SK-N-SH (cell line): Measurements from ENCODE around the gene TELO2.

Experiments
- ELF1 ChIP-seq: IDR thresholded peaks from 2 replicates; pipeline ENCODE4 v1.4.0; 2012
- EP300 ChIP-seq, 2 experiments: IDR thresholded peaks; 2 replicates each; pipeline versions ENCODE4 v1.4.0 to v1.6.1; 2012; ENCODE audit warnings: borderline replicate concordance in 1 of 2, low read depth in 1 of 2, low read length in 1 of 2
- FOXM1 ChIP-seq: IDR thresholded peaks from 2 replicates; pipeline ENCODE4 v1.4.0; 2012; ENCODE audit warnings: low read depth, mild to moderate bottlenecking
- GABPA ChIP-seq: IDR thresholded peaks from 2 replicates; pipeline ENCODE4 v1.4.0; 2012; ENCODE audit warnings: low read depth, mild to moderate bottlenecking
- GATA2 ChIP-seq: sonication (generic); formaldehyde crosslinking; IDR thresholded peaks from 2 replicates; pipeline ENCODE4 v1.5.0; 2020; ENCODE audit warnings: mild to moderate bottlenecking, missing genetic modification reagents
- NRF1 ChIP-seq: IDR thresholded peaks from 2 replicates; pipeline ENCODE4 v1.6.1; 2012; ENCODE audit warnings: low read depth, mild to moderate bottlenecking, low read length
- RXRA ChIP-seq: IDR thresholded peaks from 2 replicates; pipeline ENCODE4 v1.4.0; 2012; ENCODE audit warnings: low read depth, mild to moderate bottlenecking, borderline replicate concordance
- SMC3 ChIP-seq: IDR thresholded peaks from 2 replicates; pipeline ENCODE4 v1.6.1; 2012; ENCODE audit warnings: low read depth, low read length, improper control_type of control experiment
- TF ChIP-seq, protein P1 (sequence below): IDR thresholded peaks from 2 replicates; pipeline ENCODE4 v1.4.0; 2012; ENCODE audit warnings: low read depth
- TF ChIP-seq, protein P2 (sequence below): fragments of 200-600 bp; sonication (generic); IDR thresholded peaks from 2 replicates; pipeline ENCODE4 v1.6.1; 2017; ENCODE audit warnings: antibody characterized with exemption, mild to moderate bottlenecking, moderate library complexity
- TF ChIP-seq, protein P3 (sequence below): IDR thresholded peaks from 2 replicates; pipeline ENCODE4 v1.6.1; 2012; ENCODE audit warnings: mild to moderate bottlenecking, low read depth, low read length, moderate library complexity

DNA sequence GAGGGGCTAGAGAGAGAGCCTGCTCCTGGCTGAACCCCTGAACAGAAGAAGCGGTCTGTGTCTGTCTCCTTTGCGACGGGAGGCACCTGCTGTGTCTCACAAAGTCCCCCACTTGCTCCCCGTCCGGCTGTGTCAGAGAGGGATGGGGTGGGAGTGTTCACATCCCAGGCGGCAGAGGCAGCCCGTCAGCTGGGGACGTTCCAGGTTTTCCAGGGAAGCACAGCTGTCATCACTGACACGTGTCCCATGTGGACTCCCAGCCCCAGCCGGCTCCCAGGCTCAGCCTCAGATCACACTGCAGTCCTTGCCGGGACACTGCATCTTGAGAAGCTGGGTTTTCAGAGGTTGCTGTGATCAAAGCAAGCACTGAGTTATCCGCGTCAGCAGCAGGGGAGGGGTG is 1.6 kb downstream of the TELO2 start:
- TF ChIP-seq, protein P1, sequence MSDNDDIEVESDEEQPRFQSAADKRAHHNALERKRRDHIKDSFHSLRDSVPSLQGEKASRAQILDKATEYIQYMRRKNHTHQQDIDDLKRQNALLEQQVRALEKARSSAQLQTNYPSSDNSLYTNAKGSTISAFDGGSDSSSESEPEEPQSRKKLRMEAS, result no peak
- TF ChIP-seq, protein P2, sequence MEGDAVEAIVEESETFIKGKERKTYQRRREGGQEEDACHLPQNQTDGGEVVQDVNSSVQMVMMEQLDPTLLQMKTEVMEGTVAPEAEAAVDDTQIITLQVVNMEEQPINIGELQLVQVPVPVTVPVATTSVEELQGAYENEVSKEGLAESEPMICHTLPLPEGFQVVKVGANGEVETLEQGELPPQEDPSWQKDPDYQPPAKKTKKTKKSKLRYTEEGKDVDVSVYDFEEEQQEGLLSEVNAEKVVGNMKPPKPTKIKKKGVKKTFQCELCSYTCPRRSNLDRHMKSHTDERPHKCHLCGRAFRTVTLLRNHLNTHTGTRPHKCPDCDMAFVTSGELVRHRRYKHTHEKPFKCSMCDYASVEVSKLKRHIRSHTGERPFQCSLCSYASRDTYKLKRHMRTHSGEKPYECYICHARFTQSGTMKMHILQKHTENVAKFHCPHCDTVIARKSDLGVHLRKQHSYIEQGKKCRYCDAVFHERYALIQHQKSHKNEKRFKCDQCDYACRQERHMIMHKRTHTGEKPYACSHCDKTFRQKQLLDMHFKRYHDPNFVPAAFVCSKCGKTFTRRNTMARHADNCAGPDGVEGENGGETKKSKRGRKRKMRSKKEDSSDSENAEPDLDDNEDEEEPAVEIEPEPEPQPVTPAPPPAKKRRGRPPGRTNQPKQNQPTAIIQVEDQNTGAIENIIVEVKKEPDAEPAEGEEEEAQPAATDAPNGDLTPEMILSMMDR, result no peak
- TF ChIP-seq EP300 (IDR thresholded peaks at IDR 0.05; ENCODE audit: borderline replicate concordance in 1 of 2, low read depth in 1 of 2, low read length in 1 of 2) (no peak), ELF1 (no peak), NRF1 (no peak), GATA2 (CRISPR knock-in tag) (no peak), SMC3 (no peak), RXRA (no peak), GABPA (no peak), FOXM1 (no peak)
- TF ChIP-seq, protein P3, sequence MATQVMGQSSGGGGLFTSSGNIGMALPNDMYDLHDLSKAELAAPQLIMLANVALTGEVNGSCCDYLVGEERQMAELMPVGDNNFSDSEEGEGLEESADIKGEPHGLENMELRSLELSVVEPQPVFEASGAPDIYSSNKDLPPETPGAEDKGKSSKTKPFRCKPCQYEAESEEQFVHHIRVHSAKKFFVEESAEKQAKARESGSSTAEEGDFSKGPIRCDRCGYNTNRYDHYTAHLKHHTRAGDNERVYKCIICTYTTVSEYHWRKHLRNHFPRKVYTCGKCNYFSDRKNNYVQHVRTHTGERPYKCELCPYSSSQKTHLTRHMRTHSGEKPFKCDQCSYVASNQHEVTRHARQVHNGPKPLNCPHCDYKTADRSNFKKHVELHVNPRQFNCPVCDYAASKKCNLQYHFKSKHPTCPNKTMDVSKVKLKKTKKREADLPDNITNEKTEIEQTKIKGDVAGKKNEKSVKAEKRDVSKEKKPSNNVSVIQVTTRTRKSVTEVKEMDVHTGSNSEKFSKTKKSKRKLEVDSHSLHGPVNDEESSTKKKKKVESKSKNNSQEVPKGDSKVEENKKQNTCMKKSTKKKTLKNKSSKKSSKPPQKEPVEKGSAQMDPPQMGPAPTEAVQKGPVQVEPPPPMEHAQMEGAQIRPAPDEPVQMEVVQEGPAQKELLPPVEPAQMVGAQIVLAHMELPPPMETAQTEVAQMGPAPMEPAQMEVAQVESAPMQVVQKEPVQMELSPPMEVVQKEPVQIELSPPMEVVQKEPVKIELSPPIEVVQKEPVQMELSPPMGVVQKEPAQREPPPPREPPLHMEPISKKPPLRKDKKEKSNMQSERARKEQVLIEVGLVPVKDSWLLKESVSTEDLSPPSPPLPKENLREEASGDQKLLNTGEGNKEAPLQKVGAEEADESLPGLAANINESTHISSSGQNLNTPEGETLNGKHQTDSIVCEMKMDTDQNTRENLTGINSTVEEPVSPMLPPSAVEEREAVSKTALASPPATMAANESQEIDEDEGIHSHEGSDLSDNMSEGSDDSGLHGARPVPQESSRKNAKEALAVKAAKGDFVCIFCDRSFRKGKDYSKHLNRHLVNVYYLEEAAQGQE, result no peak
